ENCODE data around the gene XG.
"Not testable (repeated sequence)": the region's sequence is repeated elsewhere in the genome, so short reads cannot be mapped to it uniquely, and the experiment has no call there.

Gene XG

DNA sequence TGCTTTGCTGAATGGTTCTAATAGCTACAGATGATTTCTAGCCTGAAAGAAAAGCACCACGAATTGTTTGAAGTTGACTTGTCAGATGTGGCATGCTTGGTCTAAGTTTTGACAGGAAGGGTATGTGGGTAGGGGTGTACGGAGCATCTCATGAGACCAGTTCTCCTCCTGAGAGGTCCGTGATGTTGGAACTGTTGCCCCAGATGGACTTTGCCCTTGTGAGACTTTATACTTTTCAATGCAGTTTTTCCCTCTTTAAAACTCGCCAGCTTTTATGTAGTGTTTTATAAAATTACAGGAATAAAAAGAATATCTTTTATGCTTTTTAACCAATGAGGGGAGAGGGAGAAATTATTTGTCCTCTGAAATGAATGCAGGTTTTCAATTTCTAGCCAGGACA, 16.6 kb upstream of the XG start:
- DNase-seq: no peak

DNA sequence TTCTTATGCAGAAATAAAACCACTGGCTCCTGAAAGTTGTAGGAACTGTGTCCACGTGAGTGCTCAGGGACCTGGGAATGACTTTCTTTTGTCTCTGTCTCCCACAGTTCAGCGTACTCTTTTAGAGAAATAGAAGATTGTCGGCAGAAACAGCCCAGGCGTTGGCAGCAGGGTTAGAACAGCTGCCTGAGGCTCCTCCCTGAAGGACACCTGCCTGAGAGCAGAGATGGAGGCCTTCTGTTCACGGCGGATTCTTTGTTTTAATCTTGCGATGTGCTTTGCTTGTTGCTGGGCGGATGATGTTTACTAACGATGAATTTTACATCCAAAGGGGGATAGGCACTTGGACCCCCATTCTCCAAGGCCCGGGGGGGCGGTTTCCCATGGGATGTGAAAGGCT, 11.2 kb upstream of the XG start:
- no peak for DNase-seq

DNA sequence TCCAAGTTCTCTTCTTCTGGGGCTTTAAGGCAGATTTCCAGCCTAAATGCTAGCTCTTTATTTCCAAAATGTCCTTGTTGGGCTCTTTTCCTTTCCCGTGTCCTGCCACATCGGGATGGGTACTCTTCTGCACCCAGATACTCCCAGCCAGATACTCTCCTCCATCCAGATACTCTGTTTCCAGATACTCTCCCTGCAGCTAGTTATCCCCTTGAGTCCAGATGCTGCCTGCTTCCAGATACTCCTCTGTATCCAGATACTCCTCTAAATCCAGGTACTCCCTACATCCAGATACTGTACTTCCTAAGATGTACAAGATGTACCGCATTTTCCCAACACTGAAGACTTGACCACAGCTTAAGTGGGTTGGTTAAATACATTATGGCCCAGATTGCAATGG, 10.5 kb upstream of the XG start:
- DNase-seq: no peak

DNA sequence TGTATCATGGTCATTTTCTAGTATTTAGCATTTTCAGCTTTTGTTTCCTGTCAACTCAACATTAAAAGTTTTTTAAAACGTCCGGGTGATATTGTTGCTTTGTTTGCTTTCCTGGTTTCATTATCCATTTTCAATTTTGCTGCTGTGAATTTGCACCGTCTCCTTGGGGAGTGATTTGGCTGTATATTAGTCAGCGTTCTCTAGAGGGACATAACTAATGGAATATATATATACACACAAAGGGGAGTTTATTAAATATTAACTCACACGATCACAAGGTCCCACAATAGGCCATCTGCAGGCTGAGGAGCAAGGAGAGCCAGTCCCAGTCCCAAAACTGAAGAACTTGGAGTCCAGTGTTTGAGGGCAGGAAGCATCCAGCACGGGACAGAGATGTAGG, 5.6 kb upstream of the XG start:
- not testable (repeated sequence) for DNase-seq

DNA sequence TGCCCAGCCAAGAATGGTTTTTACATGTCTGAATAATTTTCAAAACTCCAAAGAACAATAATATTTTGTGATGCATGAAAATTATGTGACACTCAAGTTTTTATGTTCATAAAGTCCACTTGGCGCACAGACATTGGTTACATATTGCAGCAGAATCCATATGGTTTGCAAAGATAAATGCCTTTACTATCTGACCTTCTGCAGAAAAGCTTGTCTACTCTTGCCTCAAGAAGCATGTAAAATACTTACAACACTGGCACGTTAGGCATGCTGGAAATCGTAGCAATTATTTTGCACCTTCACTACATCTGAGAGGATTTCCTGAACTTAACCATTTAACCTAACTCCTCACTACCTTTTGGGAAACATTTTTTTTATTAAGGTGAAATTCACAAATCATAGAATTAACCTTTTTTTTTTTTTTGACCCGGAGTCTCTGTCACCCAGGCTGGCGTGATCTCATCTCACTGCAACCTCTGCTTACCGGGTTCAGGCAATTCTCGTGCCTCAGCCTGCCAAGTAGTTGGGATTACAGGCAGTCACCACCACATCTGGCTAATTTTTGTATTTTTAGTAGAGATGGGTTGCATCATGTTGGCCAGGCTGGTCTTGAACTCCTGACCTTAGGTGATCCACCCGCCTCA, 3.5 kb upstream of the XG start:
- DNase-seq: no peak

DNA sequence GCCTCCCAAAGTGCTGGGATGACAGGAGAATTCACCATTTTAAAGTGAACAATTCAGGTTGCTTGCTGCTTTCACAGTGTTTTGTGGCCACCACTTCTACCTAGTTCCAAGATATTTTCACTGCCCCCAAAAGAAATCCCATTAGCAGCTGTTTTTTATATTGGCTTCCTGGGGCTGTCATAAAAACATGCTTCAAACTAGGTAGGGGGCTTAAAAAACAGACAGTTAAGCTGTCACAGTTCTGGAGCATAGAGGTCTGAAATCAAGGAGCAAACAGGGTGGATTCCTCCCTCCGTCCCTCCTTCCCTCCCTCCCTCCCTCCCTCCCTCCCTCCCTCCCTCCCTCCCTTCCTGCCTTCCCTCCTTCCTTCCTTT, 3.0 kb upstream of the XG start:
- DNase-seq: no peak

DNA sequence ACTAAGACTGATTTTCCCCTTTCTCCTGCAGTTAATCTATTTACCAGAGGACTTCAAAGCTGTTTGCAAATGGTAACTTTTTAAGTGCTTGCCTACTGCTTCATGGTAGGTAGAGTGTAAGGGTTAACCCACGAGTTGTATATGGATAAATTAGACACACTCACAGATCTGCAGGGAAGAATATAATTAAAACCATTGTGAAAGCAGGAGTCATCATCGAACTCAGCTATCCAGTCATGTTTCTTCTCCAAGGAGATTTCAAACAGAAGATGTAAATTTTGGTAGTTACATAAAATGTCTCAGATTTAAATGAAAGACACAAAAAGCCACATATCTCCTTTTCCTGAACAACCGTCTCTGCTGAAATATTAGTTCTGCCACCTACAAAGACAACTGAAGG, 549 bp upstream of the XG start:
- no peak for DNase-seq

DNA sequence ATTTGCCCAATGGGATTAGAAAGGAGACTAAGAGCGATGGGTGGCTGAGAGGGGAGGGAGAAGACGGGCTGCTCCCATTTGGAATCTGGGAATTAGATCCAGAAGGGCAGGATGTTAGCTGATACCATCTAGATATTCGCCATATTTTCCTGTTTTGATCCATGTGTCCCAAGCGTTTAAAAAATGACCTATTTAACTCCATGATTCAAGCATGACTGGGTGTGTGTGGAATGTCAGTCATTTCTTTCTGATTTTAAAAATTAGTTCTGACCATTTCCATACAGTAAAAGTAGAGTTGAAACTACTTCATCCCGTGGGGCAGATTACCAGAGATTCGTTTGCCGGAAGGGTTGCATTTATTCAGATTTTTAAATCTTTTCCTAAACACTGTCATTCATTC, 601 bp downstream of the XG start:
- DNase-seq: not testable (repeated sequence)

DNA sequence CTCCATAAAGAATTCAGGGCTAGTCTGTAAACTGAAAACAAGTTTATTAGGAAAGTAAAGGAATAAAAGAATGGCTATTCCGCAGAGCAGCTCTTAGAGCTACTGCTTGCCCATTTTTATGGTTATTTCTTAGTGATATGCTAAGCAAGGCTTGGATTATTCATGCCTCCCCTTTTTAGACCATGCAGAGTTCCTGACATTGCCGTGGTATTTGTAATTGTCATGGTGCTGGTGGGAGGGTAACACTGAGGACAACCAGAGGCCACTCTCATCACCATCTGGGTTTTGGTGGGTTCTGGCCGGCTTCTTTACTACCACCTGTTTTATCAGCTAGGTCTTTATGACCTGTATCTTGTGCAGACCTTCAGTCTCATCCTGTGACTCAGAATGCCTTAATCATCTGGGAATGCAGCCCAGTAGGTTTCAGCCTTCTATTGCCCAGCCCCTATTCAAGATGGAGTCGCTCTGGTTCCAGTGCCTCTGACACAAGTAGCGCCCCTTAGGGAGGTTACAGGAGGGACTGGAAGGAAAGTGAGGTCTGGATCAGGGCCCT, 3.4 kb downstream of the XG start:
- not testable (repeated sequence) for DNase-seq

DNA sequence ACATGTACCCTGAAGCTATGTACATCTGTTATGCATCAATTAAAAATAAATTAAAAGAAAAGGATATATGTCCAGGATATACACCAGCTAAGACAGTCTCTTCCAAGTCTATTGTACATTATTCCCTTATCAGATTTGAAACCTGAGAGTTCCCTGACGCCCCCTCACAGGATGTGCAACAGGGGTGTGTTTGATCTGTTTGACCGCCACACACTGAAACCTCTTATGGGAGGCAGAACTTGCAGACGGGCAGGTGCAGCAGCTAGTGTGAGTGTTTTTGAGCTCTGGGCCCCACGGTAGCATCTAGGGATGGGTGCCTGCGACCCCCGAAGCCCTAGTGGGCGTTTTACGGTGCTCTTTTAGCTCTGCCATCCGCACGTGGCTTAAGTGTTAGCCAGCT, 4.7 kb downstream of the XG start:
- no peak for DNase-seq

DNA sequence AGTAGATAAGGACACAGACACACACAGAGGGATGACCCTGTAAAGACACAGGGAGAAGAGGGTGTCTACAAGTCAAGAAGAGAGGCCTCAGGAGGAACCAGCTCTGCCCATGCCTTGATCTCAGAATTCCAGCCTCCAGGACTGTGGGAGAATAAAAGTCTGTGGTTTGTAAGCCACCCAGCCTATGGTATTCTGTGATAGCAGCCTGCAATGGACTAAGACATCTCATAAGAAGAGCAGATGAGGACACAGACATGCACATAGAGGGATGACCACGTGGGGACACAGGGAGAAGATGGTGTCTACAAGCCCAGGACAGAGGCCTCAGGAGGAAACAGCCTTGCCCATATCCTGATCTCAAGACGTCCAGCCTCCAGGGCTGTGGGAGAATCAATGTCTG, 9.4 kb downstream of the XG start:
- no peak for DNase-seq

DNA sequence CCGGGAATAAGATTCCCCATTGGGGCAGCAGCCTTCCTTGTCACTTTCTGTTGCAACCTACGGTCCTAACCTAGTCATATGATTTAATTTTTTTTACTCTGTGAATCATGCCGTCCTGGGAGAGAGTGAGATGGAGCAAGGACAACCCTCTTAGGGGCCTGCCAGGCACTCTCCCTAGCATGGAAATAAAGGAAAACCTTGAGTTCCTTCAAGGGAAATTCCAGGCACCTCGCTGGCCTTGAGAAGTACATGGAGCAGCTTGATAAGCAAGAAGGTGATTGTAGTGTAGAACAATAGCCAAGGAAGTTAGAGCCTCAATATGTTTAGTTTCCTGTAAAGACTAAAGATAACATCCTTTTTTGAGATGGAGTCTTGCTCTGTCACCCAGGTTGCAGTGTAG, 10.8 kb downstream of the XG start:
- DNase-seq: not testable (repeated sequence)

DNA sequence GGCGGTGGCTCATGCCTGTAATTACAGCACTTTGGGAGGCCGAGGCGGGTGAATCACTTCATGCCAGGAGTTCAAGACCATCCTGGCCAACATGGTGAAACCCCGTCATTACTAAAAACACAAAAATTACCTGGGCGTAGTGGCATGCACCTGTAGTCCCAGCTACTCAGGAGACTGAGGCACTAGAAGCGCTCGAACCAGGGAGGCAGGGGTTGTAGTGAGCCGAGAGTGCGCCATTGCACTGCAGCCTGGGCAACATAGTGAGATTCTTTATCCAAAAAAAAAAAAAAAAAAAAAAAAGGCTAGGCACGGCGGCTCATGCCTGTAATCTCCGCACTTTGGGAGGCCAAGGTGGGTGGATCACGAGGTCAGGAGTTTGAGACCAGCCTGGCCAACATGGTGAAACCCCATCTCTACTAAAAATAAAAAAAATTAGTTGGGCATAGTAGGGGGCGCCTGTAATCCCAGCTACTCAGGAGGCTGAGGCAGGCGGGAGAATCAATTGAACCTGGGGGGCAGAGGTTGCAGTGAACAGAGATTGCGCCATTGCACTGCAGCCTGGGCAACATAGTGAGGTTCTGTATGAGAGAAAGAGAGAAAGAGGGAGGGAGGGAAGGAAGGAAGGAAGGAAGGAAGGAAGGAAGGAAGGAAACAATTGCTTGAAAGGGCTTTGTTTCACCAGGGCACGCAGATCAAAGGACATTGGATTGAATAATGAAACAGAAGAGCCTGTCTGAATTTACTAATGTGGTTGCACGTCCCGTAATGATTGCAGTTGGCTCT, 13.1 kb downstream of the XG start:
- DNase-seq: not testable (repeated sequence)

DNA sequence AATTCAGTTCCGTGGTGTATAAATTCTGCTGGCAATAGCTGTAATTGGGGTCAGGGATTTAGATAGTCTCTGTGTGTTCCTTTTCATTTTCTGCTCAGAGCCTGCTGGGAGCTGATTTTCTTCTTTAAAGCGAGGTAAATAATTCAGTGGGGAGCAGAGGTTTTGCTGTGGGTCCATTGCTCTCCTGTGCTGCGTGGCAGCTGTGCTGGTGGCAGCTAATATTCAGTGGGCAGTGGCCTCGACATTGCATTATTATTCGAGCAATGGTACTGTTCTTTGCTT, 13.7 kb downstream of the XG start:
- no peak for DNase-seq

DNA sequence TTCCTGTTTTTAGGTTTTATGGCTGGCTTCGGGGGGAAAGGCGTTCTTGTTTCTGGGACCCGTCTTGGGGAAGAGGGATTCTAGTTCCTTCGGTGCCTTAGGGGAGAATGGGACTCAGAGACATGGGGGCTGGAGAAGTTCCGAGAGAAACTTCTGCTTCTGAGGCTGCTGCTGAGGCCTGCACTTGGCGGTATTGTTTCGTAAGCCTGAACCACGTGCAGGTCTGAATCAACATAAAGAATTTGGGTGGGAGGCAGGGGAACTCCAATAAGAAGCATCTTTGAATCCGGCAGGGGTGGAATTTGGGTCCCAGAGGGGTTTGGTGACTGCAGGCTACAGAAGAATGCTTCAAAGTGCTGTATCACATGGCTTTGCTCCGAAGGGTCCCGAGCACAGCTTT, 15.1 kb downstream of the XG start:
- DNase-seq: no peak

DNA sequence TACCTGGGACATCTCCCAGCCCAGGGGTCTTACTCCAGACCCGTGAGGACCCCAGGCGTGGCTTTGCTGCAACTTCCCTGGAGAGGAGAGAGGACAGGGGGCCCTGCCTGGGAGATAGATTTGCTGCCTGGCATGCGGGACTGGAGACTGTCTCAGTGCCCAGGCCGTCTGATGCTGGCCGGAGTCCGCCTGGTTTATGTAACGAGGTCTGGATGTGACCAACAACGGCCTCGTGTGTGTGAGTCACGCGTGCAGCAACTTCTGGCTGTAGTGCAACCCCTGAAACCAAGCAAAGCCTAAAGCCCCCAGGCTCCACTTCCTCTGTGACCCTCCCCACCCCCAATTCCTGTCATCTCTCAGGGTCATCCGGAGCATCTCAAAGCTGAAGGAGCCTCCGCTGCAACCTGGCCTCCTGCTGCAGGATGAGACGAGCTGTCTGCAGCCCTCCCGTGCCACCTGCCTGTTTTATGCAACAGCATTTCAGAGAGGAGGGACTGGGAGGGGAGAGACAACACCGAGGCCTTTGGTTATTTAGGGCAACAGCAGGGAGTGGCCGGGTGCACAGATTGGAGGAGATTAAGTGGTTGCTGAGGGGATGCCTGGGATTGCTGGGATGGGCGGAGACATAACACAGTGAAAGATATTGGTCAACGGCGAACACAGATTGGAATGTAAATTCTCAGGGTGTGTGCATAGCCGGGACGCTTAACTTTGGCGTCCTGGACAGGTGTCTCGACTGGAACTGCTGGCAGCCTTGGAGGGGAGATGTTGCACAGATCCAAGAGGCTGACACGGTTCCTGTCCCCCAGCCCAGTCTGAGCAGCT, 16.0 kb downstream of the XG start:
- DNase-seq: no peak

DNA sequence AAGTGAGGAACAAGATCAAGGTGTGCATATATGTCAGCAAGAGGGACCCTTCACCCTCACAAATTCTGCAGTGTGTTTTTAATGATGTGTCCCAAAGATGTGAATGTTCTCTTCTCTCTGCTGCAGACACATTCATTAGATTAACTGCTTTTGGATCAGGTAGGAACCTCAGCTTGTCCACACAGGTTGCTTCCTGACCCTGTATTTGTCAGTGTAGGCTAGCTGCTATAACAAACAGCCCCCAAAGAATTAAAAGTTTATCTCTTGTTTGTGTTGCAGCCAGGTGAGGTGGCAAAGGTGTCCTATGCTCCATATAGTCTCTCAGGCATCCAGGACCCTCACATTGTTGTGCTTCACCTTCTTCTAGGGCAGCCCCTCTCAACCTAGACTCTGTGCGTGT, 17.8 kb downstream of the XG start:
- DNase-seq: no peak

DNA sequence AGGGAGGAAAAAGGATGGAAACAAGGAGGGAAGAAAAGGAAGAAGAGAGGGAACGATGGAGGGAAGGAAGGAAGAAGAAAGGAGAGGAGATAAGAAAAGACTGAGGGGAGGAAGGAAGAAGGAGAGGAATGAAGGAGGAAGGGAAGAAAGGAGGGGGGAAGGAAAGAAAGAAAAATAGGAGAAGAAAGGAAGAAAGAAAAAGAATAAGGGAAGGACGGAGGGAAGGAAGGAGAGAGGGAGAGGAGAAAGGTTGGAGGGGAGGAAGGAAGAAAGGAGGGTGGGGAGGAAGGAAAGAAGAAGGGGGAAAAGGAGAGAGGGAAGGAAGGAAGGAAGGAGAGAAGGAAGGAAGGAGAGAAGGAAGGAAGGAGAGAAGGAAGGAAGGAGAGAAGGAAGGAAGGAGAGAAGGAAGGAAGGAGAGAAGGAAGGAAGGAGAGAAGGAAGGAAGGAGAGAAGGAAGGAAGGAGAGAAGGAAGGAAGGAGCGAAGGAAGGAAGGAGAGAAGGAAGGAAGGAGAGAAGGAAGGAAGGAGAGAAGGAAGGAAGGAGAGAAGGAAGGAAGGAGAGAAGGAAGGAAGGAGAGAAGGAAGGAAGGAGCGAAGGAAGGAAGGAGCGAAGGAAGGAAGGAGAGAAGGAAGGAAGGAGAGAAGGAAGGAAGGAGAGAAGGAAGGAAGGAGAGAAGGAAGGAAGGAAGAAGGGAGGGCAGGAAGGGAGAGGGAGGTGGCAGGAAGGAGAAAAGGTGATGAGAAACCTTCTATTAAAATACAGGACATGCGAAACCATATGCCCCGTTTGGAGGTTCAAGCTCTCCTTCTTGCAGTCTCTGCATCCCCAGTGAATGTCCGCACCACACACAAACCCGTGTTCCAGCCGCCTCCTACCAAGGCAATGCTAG, 21.6 kb downstream of the XG start:
- not testable (repeated sequence) for DNase-seq

DNA sequence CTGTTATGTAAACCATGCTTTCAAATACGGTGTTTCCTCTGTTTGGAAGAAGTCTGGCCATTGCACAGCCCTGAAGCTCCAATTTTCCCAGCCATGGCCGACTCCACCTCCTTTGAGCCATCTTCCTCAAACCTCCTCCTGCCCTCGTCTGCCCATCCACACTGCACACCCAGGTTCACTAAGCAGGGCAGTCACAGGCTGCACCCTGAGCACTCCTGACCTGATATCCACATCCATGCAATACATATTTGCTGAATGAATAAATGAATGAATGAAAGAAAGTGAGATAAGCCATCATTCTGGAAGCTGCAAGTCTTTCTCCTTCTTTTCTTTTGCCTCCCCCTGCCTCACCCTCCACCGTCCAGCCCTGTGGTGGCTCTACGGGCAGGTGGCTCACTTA, 22.2 kb downstream of the XG start:
- DNase-seq: no peak

DNA sequence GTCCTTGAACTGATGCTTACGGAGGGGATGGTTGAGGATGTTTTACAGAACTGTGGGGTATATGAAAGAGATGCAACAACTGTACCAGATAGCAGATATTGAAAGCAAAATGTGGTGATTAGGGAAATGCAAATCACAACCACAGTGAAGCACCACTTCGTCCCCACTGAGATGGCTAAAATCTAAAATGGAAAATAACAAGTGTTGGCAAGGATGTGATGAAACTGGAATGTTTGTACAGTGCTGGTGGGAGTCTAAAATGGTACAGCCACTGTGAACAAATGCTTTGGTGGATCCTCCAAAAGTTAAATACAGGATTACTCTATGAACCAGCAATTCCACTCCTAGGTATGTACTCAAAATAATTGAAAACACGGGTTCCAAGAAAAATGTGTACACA, 22.9 kb downstream of the XG start:
- DNase-seq: no peak

DNA sequence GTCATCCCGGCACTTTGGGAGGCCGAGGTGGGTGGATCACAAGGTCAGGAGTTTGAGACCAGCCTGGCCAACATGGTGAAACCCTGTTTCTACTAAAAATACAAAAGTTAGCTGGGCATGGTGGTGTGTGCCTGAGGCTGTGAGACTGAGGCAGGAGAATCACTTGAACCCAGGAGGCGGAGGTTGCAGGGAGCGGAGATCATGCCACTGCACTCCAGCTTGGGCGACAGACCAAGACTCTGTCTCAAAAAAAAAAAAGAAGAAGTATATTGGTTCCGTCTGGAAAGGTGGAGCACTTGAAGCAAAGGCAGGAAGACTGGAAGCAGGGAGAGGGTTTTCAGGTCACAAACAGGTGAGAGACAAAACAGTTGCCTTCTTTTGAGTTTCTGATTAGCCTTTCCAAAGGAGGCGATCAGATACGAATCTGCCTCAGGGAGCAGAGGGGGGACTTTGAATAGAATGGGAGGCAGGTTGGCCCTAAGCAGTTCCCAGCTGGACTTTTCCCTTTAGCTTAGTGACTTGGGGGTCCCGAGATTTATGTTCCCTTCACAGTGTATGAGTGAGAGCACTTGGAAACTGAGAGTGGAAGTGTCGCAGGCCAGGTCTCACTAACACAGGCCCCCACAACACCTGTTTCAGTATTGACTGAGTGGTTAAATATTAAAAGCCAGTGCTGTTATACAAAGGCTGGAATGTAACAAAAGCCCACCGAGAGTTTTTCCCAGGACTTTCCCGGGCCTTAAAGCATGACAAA, 28.8 kb downstream of the XG start:
- DNase-seq: not testable (repeated sequence)

DNA sequence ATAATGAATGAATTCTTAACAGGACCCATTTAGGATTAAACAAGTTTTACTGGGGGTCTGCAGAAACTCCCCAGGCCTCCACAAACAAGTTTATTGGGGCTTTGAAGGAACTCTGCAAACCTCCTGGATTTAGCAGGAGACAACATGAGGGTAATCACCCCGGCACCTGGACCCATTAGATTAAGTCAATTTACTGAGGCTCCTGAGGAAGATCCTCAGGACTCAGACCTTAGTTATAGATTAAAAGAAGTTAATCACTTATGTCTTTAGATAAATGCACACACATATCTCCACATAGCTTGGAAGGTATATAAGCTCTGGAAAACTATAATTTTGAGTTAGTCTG, 29.4 kb downstream of the XG start:
- no peak for DNase-seq

All from stimulated activated CD4-positive, alpha-beta T cell treated with anti-CD3 and anti-CD28 coated beads, Interleukin-2, amount 100 ng/mL, for 48 hours (primary cell).